Mesenchymal stem cell (in vitro differentiated cells and primary cell): ENCODE data around the gene DPYSL4.

Source experiments
- DNase-seq: peaks from one replicate; pipeline ENCODE4 v3.0.0-alpha.2; 2013
- H2AFZ ChIP-seq: one replicate; pipeline ENCODE4 v1.6.1; 2013; ENCODE audit warnings: low read depth, mild to moderate bottlenecking, control low read depth, inconsistent platforms, low read length, moderate library complexity
- H2AK5ac ChIP-seq: 2 replicates; pipeline ENCODE4 v1.6.1; 2013; ENCODE audit warnings: low read length, moderate library complexity, mild to moderate bottlenecking, inconsistent platforms; ENCODE audit not compliant: severe bottlenecking
- H2BK120ac ChIP-seq: one replicate; pipeline ENCODE4 v1.6.1; 2013; ENCODE audit warnings: low read depth, mild to moderate bottlenecking, inconsistent platforms, low read length, moderate library complexity
- H2BK12ac ChIP-seq, 2 experiments: one replicate each; pipeline ENCODE4 v1.6.1; 2013; ENCODE audit warnings: inconsistent platforms in 2 of 2, low read length in 2 of 2, mild to moderate bottlenecking in 2 of 2, moderate library complexity in 2 of 2, control low read depth in 1 of 2
- H2BK15ac ChIP-seq: one replicate; pipeline ENCODE4 v1.6.1; 2013; ENCODE audit warnings: mild to moderate bottlenecking, low read depth, inconsistent platforms; ENCODE audit not compliant: poor library complexity, severe bottlenecking
- H2BK5ac ChIP-seq: 2 replicates; pipeline ENCODE4 v1.6.1; 2013; ENCODE audit warnings: low read depth, mild to moderate bottlenecking, low read length, control low read depth, inconsistent platforms; ENCODE audit not compliant: poor library complexity, severe bottlenecking
- H3K14ac ChIP-seq, 2 experiments: one replicate each; pipeline ENCODE4 v1.6.1; 2013; ENCODE audit warnings: inconsistent platforms in 2 of 2, low read length in 2 of 2, control low read depth in 1 of 2, mild to moderate bottlenecking in 1 of 2, moderate library complexity in 1 of 2
- H3K18ac ChIP-seq, 2 experiments: one replicate each; pipeline ENCODE4 v1.6.1; 2013; ENCODE audit warnings: inconsistent platforms in 2 of 2, low read length in 2 of 2, control low read depth in 1 of 2, low read depth in 1 of 2, mild to moderate bottlenecking in 1 of 2
- H3K23ac ChIP-seq, 2 experiments: one replicate each; pipeline ENCODE4 v1.6.1; 2013; ENCODE audit warnings: inconsistent platforms in 2 of 2, low read length in 2 of 2, mild to moderate bottlenecking in 2 of 2, moderate library complexity in 2 of 2, control low read depth in 1 of 2
- H3K27ac ChIP-seq: 2 replicates; pipeline ENCODE4 v1.5.1; 2013; ENCODE audit warnings: mild to moderate bottlenecking, moderate library complexity, low read length, control low read depth, inconsistent platforms; ENCODE audit not compliant: poor library complexity, severe bottlenecking
- H3K27me3 ChIP-seq, 2 experiments: 2 replicates each; pipeline versions ENCODE4 v1.6.1 to v1.7.0; 2013; ENCODE audit warnings: low read length in 2 of 2, mild to moderate bottlenecking in 2 of 2, moderate library complexity in 2 of 2, control low read depth in 1 of 2, inconsistent platforms in 1 of 2; ENCODE audit not compliant: control insufficient read depth in 1 of 2, insufficient read depth in 1 of 2
- H3K36me3 ChIP-seq, 2 experiments: 2 replicates each; pipeline versions ENCODE4 v1.6.1 to v1.7.0; 2013; ENCODE audit warnings: low read length in 2 of 2, control low read depth in 1 of 2, inconsistent platforms in 1 of 2, low read depth in 1 of 2, mild to moderate bottlenecking in 1 of 2; ENCODE audit not compliant: insufficient read depth in 2 of 2, control insufficient read depth in 1 of 2
- H3K4ac ChIP-seq, 2 experiments: one replicate each; pipeline ENCODE4 v1.6.1; 2013; ENCODE audit warnings: inconsistent platforms in 2 of 2, low read length in 2 of 2, mild to moderate bottlenecking in 2 of 2, moderate library complexity in 2 of 2, control low read depth in 1 of 2, low read depth in 1 of 2
- H3K4me1 ChIP-seq: 2 replicates; pipeline ENCODE4 v1.6.1; 2013; ENCODE audit warnings: low read depth, low read length, control low read depth; ENCODE audit not compliant: control insufficient read depth, insufficient read depth
- H3K4me2 ChIP-seq: 2 replicates; pipeline ENCODE4 v1.6.1; 2013; ENCODE audit warnings: low read length, mild to moderate bottlenecking, inconsistent platforms; ENCODE audit not compliant: poor library complexity, severe bottlenecking
- H3K4me3 ChIP-seq, 2 experiments: 2 replicates each; pipeline versions ENCODE4 v1.5.1 to v1.7.0; 2013; ENCODE audit warnings: low read length in 2 of 2, mild to moderate bottlenecking in 2 of 2, control low read depth in 1 of 2, low read depth in 1 of 2; ENCODE audit not compliant: insufficient read depth in 1 of 2
- H3K79me1 ChIP-seq: replicated peaks from 2 replicates; pipeline ENCODE4 v1.6.1; 2013; ENCODE audit warnings: mild to moderate bottlenecking, control low read depth, low read length, inconsistent platforms; ENCODE audit not compliant: poor library complexity, severe bottlenecking
- H3K9ac ChIP-seq: 2 replicates; pipeline ENCODE4 v1.7.0; 2013; ENCODE audit warnings: mild to moderate bottlenecking, low read length, moderate library complexity
- H3K9me3 ChIP-seq: 2 replicates; pipeline ENCODE4 v1.7.0; 2013; ENCODE audit warnings: mild to moderate bottlenecking, low read length; ENCODE audit not compliant: control insufficient read depth
- H4K8ac ChIP-seq: one replicate; pipeline ENCODE4 v1.6.1; 2013; ENCODE audit warnings: inconsistent platforms, mild to moderate bottlenecking, low read length, moderate library complexity
- H4K91ac ChIP-seq: one replicate; pipeline ENCODE4 v1.6.1; 2013; ENCODE audit warnings: mild to moderate bottlenecking, low read length, inconsistent platforms
- WGBS: methylation state at CpG from one replicate; pipeline ENCODE4 v1.1.7; 2013; ENCODE audit warnings: mixed read lengths; 5-methylcytosine and 5-hydroxymethylcytosine counted together

DPYSL4 gene

DNA sequence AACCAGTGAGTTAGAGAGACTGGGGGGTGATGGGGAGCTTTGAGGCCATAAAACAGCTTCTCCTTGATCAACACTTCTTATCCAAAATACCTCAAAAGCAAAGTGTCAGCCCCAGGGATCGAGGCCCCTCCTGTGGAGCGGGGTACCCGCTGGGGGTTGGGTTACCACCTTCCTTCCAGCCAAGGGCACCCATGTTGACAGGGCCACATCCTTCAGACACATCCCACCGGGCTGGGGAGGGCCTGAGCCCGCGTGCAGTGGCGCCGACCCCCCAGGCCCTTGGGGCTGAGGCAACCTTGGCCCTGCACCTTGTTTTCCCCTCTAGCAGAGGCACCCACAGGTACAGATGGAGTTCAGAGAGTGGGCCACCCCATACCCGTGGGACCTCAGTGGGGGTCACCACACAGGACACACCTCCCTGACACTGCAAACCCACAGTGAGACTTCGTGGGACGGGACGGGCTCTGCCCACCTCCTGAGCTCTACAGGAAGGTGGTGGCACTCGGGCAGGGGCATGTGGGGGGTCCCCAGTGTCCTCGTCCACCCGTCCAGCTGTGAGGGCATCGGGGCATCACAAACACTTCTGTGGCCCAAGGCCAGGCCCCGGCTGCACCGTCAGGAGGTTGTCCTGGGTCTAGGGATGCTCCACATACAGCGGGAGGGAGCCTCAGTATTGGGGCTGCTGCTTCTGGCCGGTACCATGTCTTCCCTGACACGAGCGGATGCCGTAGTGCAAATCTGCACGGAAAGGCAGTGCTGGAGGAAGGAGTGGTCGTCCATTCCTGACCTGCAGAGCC is 10.7 kb downstream of the DPYSL4 start:
- Histone ChIP-seq H3K36me3 (peaks cover 0 to 17% of the 10 kb centered on the region in 2 experiments), H3K23ac (no peak overlapping the region), H2BK120ac (no peak overlapping the region), H3K4me3 (no peak overlapping the region), H3K4ac (no peak overlapping the region), H3K14ac (no peak overlapping the region), H4K8ac (no peak overlapping the region), H3K27me3 (peaks cover 0 to 4% of the 10 kb centered on the region in 2 experiments), H2BK15ac (no peak overlapping the region), H3K4me2 (no peak overlapping the region), H3K9me3 (no peaks in the 10 kb centered on the region), H3K4me1 (no peaks in the 10 kb centered on the region), H3K79me1 (no peaks in the 10 kb centered on the region), H3K27ac (no peak overlapping the region), H3K9ac (no peak overlapping the region), H2BK5ac (no peak overlapping the region), H4K91ac (no peak overlapping the region), H3K18ac (no peak overlapping the region), H2BK12ac (no peak overlapping the region), H2AFZ (no peak overlapping the region), H2AK5ac (no peak overlapping the region)
- 91% methylated on average over 24 of the region's 25 CpGs for WGBS
- no peak for DNase-seq

DNA sequence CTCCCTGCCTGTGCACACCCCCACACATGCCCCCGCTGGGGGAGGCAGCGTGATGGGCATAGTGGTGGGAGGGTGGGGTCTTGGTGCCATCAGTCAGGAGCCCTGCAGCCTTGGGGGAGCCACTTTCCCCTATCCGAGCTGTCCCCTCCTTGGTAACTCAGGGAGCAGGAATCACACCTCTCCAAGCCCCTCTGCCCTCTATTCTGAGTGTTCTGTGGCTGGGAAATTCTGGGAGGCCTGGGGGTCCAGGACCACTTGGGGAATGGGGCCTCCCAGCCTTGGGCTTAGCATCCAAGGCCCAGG is 11.3 kb downstream of the DPYSL4 start:
- WGBS = no CpG with 5 or more reads among the region's 3 CpGs
- no peak overlapping the region for H3K27ac ChIP-seq

DNA sequence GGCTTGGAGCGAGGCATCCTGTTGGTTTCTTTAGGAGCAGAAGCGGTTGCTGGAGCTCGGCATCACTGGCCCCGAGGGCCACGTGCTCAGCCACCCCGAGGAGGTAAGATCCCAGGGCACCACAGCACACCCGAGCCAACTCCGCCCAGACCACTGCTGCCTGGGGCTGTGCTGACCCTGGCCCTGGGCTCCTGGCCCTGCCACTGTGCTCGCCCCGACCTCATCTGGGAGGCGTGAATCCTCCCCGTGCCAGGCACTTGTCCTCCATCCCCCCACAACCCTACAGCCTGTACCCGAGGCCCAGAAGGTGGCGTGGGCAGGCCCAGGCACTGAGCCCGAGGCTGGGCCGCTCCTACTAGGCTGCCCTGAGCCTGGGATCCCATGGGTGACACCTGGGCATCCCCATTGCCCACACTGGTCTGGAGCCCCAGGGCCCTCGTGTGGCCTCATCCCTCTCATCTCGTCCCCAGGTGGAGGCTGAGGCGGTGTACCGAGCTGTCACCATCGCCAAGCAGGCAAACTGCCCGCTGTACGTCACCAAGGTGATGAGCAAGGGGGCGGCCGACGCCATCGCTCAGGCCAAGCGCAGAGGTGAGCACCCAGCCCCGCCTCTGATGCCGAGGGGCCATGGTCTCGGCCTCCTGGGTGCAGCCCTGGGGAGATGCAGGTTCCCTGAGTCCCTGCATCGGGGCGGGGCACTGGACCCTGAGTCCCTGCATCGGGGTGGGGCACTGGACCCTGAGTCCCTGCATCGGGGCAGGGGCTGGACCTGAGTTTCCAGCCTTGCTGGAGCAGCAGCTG is 11.8 kb downstream of the DPYSL4 start:
- no peak overlapping the region for H3K14ac ChIP-seq
- H2BK12ac ChIP-seq = no peak overlapping the region
- peaks cover 0 to 4% of the 10 kb centered on the region in 2 experiments for H3K27me3 ChIP-seq
- H2AFZ ChIP-seq = no peak overlapping the region
- H3K9me3 ChIP-seq = no peaks in the 10 kb centered on the region
- no peak overlapping the region for H2BK120ac ChIP-seq
- H3K27ac ChIP-seq = no peak overlapping the region
- no peak for DNase-seq
- no peak overlapping the region for H4K91ac ChIP-seq
- H2AK5ac ChIP-seq = no peak overlapping the region
- H3K79me1 ChIP-seq = no peaks in the 10 kb centered on the region
- H3K4me3 ChIP-seq = no peak overlapping the region
- peaks cover 0 to 15% of the 10 kb centered on the region in 2 experiments for H3K36me3 ChIP-seq
- no peak overlapping the region for H3K4me2 ChIP-seq
- WGBS = 93% methylated on average over 35 of the region's 35 CpGs
- H3K9ac ChIP-seq = no peak overlapping the region
- no peak overlapping the region for H4K8ac ChIP-seq
- H2BK5ac ChIP-seq = no peak overlapping the region
- H3K18ac ChIP-seq = no peak overlapping the region
- no peak overlapping the region for H2BK15ac ChIP-seq
- no peak overlapping the region for H3K23ac ChIP-seq
- H3K4me1 ChIP-seq = no peaks in the 10 kb centered on the region
- no peak overlapping the region for H3K4ac ChIP-seq

More for the DNA sequence above, 11.3 kb downstream of the DPYSL4 start:
- Histone ChIP-seq H3K9me3 (no peaks in the 10 kb centered on the region), H3K79me1 (no peaks in the 10 kb centered on the region), H2AFZ (no peak overlapping the region), H3K9ac (no peak overlapping the region), H3K36me3 (peaks cover 0 to 15% of the 10 kb centered on the region in 2 experiments), H4K91ac (no peak overlapping the region), H2BK15ac (no peak overlapping the region), H4K8ac (no peak overlapping the region), H3K4me2 (no peak overlapping the region), H3K14ac (no peak overlapping the region), H3K27me3 (peaks cover 0 to 4% of the 10 kb centered on the region in 2 experiments), H3K4me1 (no peaks in the 10 kb centered on the region), H2AK5ac (no peak overlapping the region), H2BK5ac (no peak overlapping the region), H3K4me3 (no peak overlapping the region), H2BK120ac (no peak overlapping the region), H3K23ac (no peak overlapping the region), H3K18ac (no peak overlapping the region), H3K4ac (no peak overlapping the region), H2BK12ac (no peak overlapping the region)
- no peak for DNase-seq

DNA sequence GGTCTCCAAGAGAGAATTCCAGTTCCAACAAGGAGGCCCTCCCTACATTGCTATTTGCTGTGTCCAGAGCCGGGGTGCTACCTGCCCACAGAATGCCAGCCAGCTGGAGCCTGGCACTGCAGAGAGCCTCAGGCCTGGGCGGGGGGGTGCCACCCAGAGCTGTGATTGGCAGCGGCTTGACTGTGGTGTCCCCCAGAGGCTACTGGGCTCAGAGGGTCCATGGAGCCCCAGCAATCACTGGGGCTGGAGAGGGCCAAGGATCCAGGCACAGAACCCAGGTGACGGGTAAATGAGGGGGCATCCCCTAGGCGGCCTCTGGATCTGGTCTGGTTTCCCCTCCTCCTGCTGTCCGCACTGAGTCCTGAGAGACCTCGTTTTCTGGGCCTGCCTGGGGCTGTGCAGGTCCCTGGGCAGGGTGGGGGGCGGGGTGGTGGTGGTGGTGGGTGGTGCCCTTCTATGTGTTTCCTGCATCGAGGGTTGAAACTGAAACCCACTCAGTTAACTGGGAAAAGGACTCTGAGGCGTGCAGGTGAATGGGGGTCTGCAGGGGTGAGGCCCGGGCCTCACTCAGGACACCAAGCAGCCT is 12.6 kb downstream of the DPYSL4 start:
- H3K9me3 ChIP-seq = no peaks in the 10 kb centered on the region
- no peak for DNase-seq
- no peak overlapping the region for H3K18ac ChIP-seq
- no peak overlapping the region for H2AFZ ChIP-seq
- H3K23ac ChIP-seq = no peak overlapping the region
- peaks cover 0 to 4% of the 10 kb centered on the region in 2 experiments for H3K27me3 ChIP-seq
- no peak overlapping the region for H2BK12ac ChIP-seq
- no peak overlapping the region for H4K91ac ChIP-seq
- no peak overlapping the region for H3K27ac ChIP-seq
- H3K36me3 ChIP-seq = peaks cover 0 to 15% of the 10 kb centered on the region in 2 experiments
- no peak overlapping the region for H4K8ac ChIP-seq
- no peak overlapping the region for H3K14ac ChIP-seq
- H2BK15ac ChIP-seq = no peak overlapping the region
- no peak overlapping the region for H2BK120ac ChIP-seq
- H3K9ac ChIP-seq = no peak overlapping the region
- H3K4me1 ChIP-seq = no peaks in the 10 kb centered on the region
- no peak overlapping the region for H2AK5ac ChIP-seq
- 82% methylated on average over 11 of the region's 11 CpGs for WGBS
- H3K4me3 ChIP-seq = no peak overlapping the region
- H3K4me2 ChIP-seq = no peak overlapping the region
- H3K4ac ChIP-seq = no peak overlapping the region
- H3K79me1 ChIP-seq = no peaks in the 10 kb centered on the region
- H2BK5ac ChIP-seq = no peak overlapping the region
